Measurements from ENCODE around the gene SETD2.

GRCh38 chr3:47161983-47162696 is 1.8 kb downstream of the SETD2 start:
- no peak for TF ChIP-seq CTCF (IDR thresholded peaks at IDR 0.05)
- TF ChIP-seq POLR2A (IDR thresholded peaks at IDR 0.05) = no peak

Measured in lower leg skin (tissue), 3 donors.